Ectodermal cell (in vitro differentiated cells): ENCODE data around the gene ABCC6.

Source experiments
- H3K27ac ChIP-seq: 2 replicates; pipeline ENCODE4 v1.7.0; 2013; ENCODE audit warnings: mild to moderate bottlenecking, low read depth, low read length; ENCODE audit not compliant: insufficient read depth, poor library complexity, severe bottlenecking
- H3K27me3 ChIP-seq: 2 replicates; pipeline ENCODE4 v1.7.0; 2013; ENCODE audit warnings: mild to moderate bottlenecking, low read length; ENCODE audit not compliant: insufficient read depth, control insufficient read depth, poor library complexity, severe bottlenecking
- H3K36me3 ChIP-seq: one replicate; pipeline ENCODE4 v1.7.0; 2013; ENCODE audit warnings: low read length; ENCODE audit not compliant: control insufficient read depth, insufficient read depth
- H3K4me1 ChIP-seq: one replicate; pipeline ENCODE4 v1.7.0; 2013; ENCODE audit warnings: low read length; ENCODE audit not compliant: control insufficient read depth, insufficient read depth
- H3K4me3 ChIP-seq: 2 replicates; pipeline ENCODE4 v1.7.0; 2013; ENCODE audit warnings: low read depth, low read length, control low read depth; ENCODE audit not compliant: insufficient read depth
- H3K9me3 ChIP-seq: 2 replicates; pipeline ENCODE4 v1.7.0; 2013; ENCODE audit warnings: mild to moderate bottlenecking, low read length, moderate library complexity; ENCODE audit not compliant: control insufficient read depth
- WGBS, 2 experiments: methylation state at CpG; one replicate each; pipeline ENCODE4 v1.1.7; 2013; ENCODE audit warnings: missing lambda C conversion rate in 2 of 2; 5-methylcytosine and 5-hydroxymethylcytosine counted together

The ABCC6 gene

GRCh38 chr16:16099320-16099719 is 124.0 kb downstream of the ABCC6 start:
- Histone ChIP-seq H3K36me3 (peaks cover 9% of the 10 kb centered on the region), H3K27me3 (no peaks in the 10 kb centered on the region), H3K9me3 (no peaks in the 10 kb centered on the region), H3K4me1 (no peaks in the 10 kb centered on the region), H3K4me3 (no peak overlapping the region), H3K27ac (no peak overlapping the region)
- WGBS, 2 experiments, result 94% methylated on average over 4 of the region's 4 CpGs
